Measurements from ENCODE around the gene GLIS1. TPM values are rescaled to one million over a fixed set of nuclear protein-coding genes. Genes with fewer than 3 reads are reported as not detected.

GLIS1 gene
- total RNA-seq, 2 experiments from 2014 or later: not detected

- Mint-ChIP-seq H3K27ac (no peak overlapping the region), H3K9me3 (no peaks in the 10 kb centered on the region), H3K36me3 (ENCODE audit: low read depth) (no peaks in the 10 kb centered on the region), H3K27me3 (peaks cover 6% of the 10 kb centered on the region), H3K4me1 (ENCODE audit: low read depth) (peaks cover 7% of the 10 kb centered on the region), H3K4me3 (no peak overlapping the region)
- ATAC-seq: no peak
- ChIA-PET POLR2A (interaction anchor here (1.1 kb wide), 1 partner anchor 196 kb away, joined by 3 read pairs; no protein-coding TSS in a partner anchor), CTCF (interaction anchor here (0.7 to 1.4 kb wide), 5 partner anchors 41 to 197 kb away, joined by 3 to 5 read pairs (median 4); no protein-coding TSS in a partner anchor)
- intact Hi-C loops (cut with micrococcal nuclease): loop anchor here (5.0 kb wide), 1 partner anchor 194 kb away; no protein-coding TSS in a partner anchor
- no peak for DNase-seq
- TF ChIP-seq CTCF (IDR thresholded peaks at IDR 0.05): no peak
These were observed 57.5 kb downstream of the GLIS1 start for GRCh38 chr1:53681351-53681976.

GRCh38 chr1:53680868-53681267 is 58.1 kb downstream of the GLIS1 start:
- DNase-seq: no peak
- Mint-ChIP-seq H3K4me3 (no peak overlapping the region), H3K4me1 (ENCODE audit: low read depth) (peaks cover 7% of the 10 kb centered on the region), H3K36me3 (ENCODE audit: low read depth) (no peaks in the 10 kb centered on the region), H3K27me3 (peaks cover 2% of the 10 kb centered on the region), H3K27ac (no peak overlapping the region), H3K9me3 (no peaks in the 10 kb centered on the region)
- ATAC-seq: no peak
- ChIA-PET POLR2A (interaction anchor here (1.1 kb wide), 1 partner anchor 195 kb away, joined by 3 read pairs; no protein-coding TSS in a partner anchor), CTCF (interaction anchor here (0.7 kb wide), 2 partner anchors 191 to 196 kb away, joined by 3 read pairs; no protein-coding TSS in a partner anchor)
- intact Hi-C loops (cut with micrococcal nuclease): loop anchor here (5.0 kb wide), 1 partner anchor 194 kb away; no protein-coding TSS in a partner anchor
- TF ChIP-seq CTCF (IDR thresholded peaks at IDR 0.05): no peak

- Mint-ChIP-seq H3K27ac (no peak overlapping the region), H3K9me3 (no peaks in the 10 kb centered on the region), H3K27me3 (no peaks in the 10 kb centered on the region), H3K36me3 (ENCODE audit: low read depth) (no peaks in the 10 kb centered on the region), H3K4me1 (ENCODE audit: low read depth) (peaks cover 7% of the 10 kb centered on the region), H3K4me3 (no peak overlapping the region)
- CTCF ChIA-PET: no interaction called here
- no peak for DNase-seq
- TF ChIP-seq CTCF (IDR thresholded peaks at IDR 0.05): no peak
- POLR2A ChIA-PET: no interaction called here
- no peak for ATAC-seq
- intact Hi-C loops (cut with micrococcal nuclease): no loop called here
These were observed 59.8 kb downstream of the GLIS1 start for GRCh38 chr1:53678938-53679825.

GRCh38 chr1:53678507-53678906 is 60.5 kb downstream of the GLIS1 start:
- CTCF ChIA-PET: no interaction called here
- no peak overlapping the region for H3K27ac Mint-ChIP-seq
- ATAC-seq: no peak
- peaks cover 7% of the 10 kb centered on the region for H3K4me1 Mint-ChIP-seq (ENCODE audit: low read depth)
- H3K36me3 Mint-ChIP-seq (ENCODE audit: low read depth): no peaks in the 10 kb centered on the region
- no peak overlapping the region for H3K4me3 Mint-ChIP-seq
- no peak for DNase-seq
- TF ChIP-seq CTCF (IDR thresholded peaks at IDR 0.05): no peak
- H3K9me3 Mint-ChIP-seq: no peaks in the 10 kb centered on the region
- POLR2A ChIA-PET: no interaction called here
- no peaks in the 10 kb centered on the region for H3K27me3 Mint-ChIP-seq
- intact Hi-C loops (cut with micrococcal nuclease): no loop called here

GRCh38 chr1:53678046-53678445 is 60.9 kb downstream of the GLIS1 start:
- ATAC-seq: no peak
- Mint-ChIP-seq H3K27ac (no peak overlapping the region), H3K9me3 (no peaks in the 10 kb centered on the region), H3K36me3 (ENCODE audit: low read depth) (no peaks in the 10 kb centered on the region), H3K27me3 (no peaks in the 10 kb centered on the region), H3K4me3 (no peak overlapping the region), H3K4me1 (ENCODE audit: low read depth) (peaks cover 7% of the 10 kb centered on the region)
- POLR2A ChIA-PET: no interaction called here
- no peak for DNase-seq
- CTCF ChIA-PET: no interaction called here
- no peak for TF ChIP-seq CTCF (IDR thresholded peaks at IDR 0.05)
- intact Hi-C loops (cut with micrococcal nuclease): no loop called here

Measured in activated CD8-positive, alpha-beta T cell treated with anti-CD3 and anti-CD28 coated beads for 36 hours (primary cell).